Skeletal muscle satellite cell (primary cell): Measurements from ENCODE around the gene HMGN3.

Source experiments
- H3K27me3 ChIP-seq: 2 replicates; pipeline ENCODE4 v1.7.0; 2013; ENCODE audit warnings: low read length; ENCODE audit not compliant: control insufficient read depth, insufficient read depth
- H3K36me3 ChIP-seq: 2 replicates; pipeline ENCODE4 v1.7.0; 2013; ENCODE audit warnings: mild to moderate bottlenecking, control low read depth, low read length; ENCODE audit not compliant: insufficient read depth
- H3K4me1 ChIP-seq: 2 replicates; pipeline ENCODE4 v1.7.0; 2013; ENCODE audit warnings: low read length; ENCODE audit not compliant: control insufficient read depth, insufficient read depth
- H3K4me2 ChIP-seq: 2 replicates; pipeline ENCODE4 v1.7.0; 2013; ENCODE audit warnings: mild to moderate bottlenecking, low read length
- H3K4me3 ChIP-seq: 2 replicates; pipeline ENCODE4 v1.7.0; 2013; ENCODE audit warnings: low read length
- H3K9ac ChIP-seq: 2 replicates; pipeline ENCODE4 v1.7.0; 2013; ENCODE audit warnings: mild to moderate bottlenecking, low read depth, low read length, moderate library complexity
- H3K9me3 ChIP-seq: replicated peaks from 2 replicates; pipeline ENCODE4 v1.7.0; 2013; ENCODE audit warnings: mild to moderate bottlenecking, control low read depth, low read length

The HMGN3 gene

GRCh38 chr6:79202556-79202955 is 31.9 kb downstream of the HMGN3 start:
- no peak overlapping the region for H3K9ac ChIP-seq

GRCh38 chr6:79201983-79202382 is 32.5 kb downstream of the HMGN3 start:
- no peak overlapping the region for H3K4me2 ChIP-seq
- peaks cover 20% of the 10 kb centered on the region for H3K36me3 ChIP-seq
- no peak overlapping the region for H3K4me3 ChIP-seq
- no peaks in the 10 kb centered on the region for H3K9me3 ChIP-seq
- H3K27me3 ChIP-seq = no peaks in the 10 kb centered on the region
- H3K4me1 ChIP-seq = no peaks in the 10 kb centered on the region
- H3K9ac ChIP-seq = no peak overlapping the region

More at GRCh38 chr6:79202556-79202955, 31.9 kb downstream of the HMGN3 start:
- Histone ChIP-seq H3K9me3 (no peaks in the 10 kb centered on the region), H3K36me3 (peaks cover 20% of the 10 kb centered on the region), H3K27me3 (no peaks in the 10 kb centered on the region), H3K4me3 (no peak overlapping the region), H3K4me2 (no peak overlapping the region), H3K4me1 (no peaks in the 10 kb centered on the region)

GRCh38 chr6:79201143-79201542 is 33.3 kb downstream of the HMGN3 start:
- Histone ChIP-seq H3K4me2 (no peak overlapping the region), H3K4me3 (no peak overlapping the region), H3K27me3 (no peaks in the 10 kb centered on the region), H3K36me3 (peaks cover 17% of the 10 kb centered on the region), H3K9me3 (no peaks in the 10 kb centered on the region), H3K9ac (no peak overlapping the region), H3K4me1 (no peaks in the 10 kb centered on the region)

- H3K27me3 ChIP-seq = no peaks in the 10 kb centered on the region
- H3K4me2 ChIP-seq = no peak overlapping the region
Observed at GRCh38 chr6:79196912-79197311, 37.6 kb downstream of the HMGN3 start.

GRCh38 chr6:79193971-79194370 is 40.5 kb downstream of the HMGN3 start:
- Histone ChIP-seq H3K36me3 (no peaks in the 10 kb centered on the region), H3K9me3 (no peaks in the 10 kb centered on the region), H3K4me3 (no peak overlapping the region), H3K9ac (no peak overlapping the region), H3K4me2 (no peak overlapping the region), H3K27me3 (no peaks in the 10 kb centered on the region), H3K4me1 (no peaks in the 10 kb centered on the region)

More at GRCh38 chr6:79196912-79197311, 37.6 kb downstream of the HMGN3 start:
- no peaks in the 10 kb centered on the region for H3K9me3 ChIP-seq
- no peaks in the 10 kb centered on the region for H3K36me3 ChIP-seq
- no peak overlapping the region for H3K4me3 ChIP-seq
- H3K9ac ChIP-seq = no peak overlapping the region
- H3K4me1 ChIP-seq = no peaks in the 10 kb centered on the region

- H3K4me2 ChIP-seq = no peak overlapping the region
Observed at GRCh38 chr6:79189760-79190350, 44.6 kb downstream of the HMGN3 start.

GRCh38 chr6:79188885-79189480 is 45.5 kb downstream of the HMGN3 start:
- Histone ChIP-seq H3K9ac (no peak overlapping the region), H3K9me3 (no peaks in the 10 kb centered on the region), H3K27me3 (no peaks in the 10 kb centered on the region), H3K4me2 (no peak overlapping the region), H3K4me3 (no peak overlapping the region), H3K36me3 (no peaks in the 10 kb centered on the region), H3K4me1 (no peaks in the 10 kb centered on the region)

More at GRCh38 chr6:79189760-79190350, 44.6 kb downstream of the HMGN3 start:
- H3K36me3 ChIP-seq = no peaks in the 10 kb centered on the region
- no peak overlapping the region for H3K9ac ChIP-seq
- no peaks in the 10 kb centered on the region for H3K27me3 ChIP-seq
- no peak overlapping the region for H3K4me3 ChIP-seq
- no peaks in the 10 kb centered on the region for H3K4me1 ChIP-seq
- no peaks in the 10 kb centered on the region for H3K9me3 ChIP-seq

GRCh38 chr6:79188107-79188506 is 46.4 kb downstream of the HMGN3 start:
- no peaks in the 10 kb centered on the region for H3K4me1 ChIP-seq
- no peaks in the 10 kb centered on the region for H3K36me3 ChIP-seq
- no peaks in the 10 kb centered on the region for H3K27me3 ChIP-seq
- H3K4me2 ChIP-seq = no peak overlapping the region
- H3K4me3 ChIP-seq = no peak overlapping the region
- no peak overlapping the region for H3K9ac ChIP-seq
- no peaks in the 10 kb centered on the region for H3K9me3 ChIP-seq

- Histone ChIP-seq H3K4me3 (no peak overlapping the region), H3K27me3 (no peaks in the 10 kb centered on the region), H3K4me2 (no peak overlapping the region)
Observed at GRCh38 chr6:79186564-79186963, 47.9 kb downstream of the HMGN3 start.

GRCh38 chr6:79184641-79185040 is 49.8 kb downstream of the HMGN3 start:
- no peak overlapping the region for H3K9ac ChIP-seq
- no peaks in the 10 kb centered on the region for H3K27me3 ChIP-seq
- H3K9me3 ChIP-seq = no peaks in the 10 kb centered on the region
- H3K36me3 ChIP-seq = no peaks in the 10 kb centered on the region
- no peak overlapping the region for H3K4me3 ChIP-seq
- H3K4me2 ChIP-seq = no peak overlapping the region
- no peaks in the 10 kb centered on the region for H3K4me1 ChIP-seq

More at GRCh38 chr6:79186564-79186963, 47.9 kb downstream of the HMGN3 start:
- Histone ChIP-seq H3K36me3 (no peaks in the 10 kb centered on the region), H3K9ac (no peak overlapping the region), H3K4me1 (no peaks in the 10 kb centered on the region), H3K9me3 (no peaks in the 10 kb centered on the region)

- Histone ChIP-seq H3K27me3 (no peaks in the 10 kb centered on the region), H3K36me3 (no peaks in the 10 kb centered on the region), H3K4me3 (no peak overlapping the region), H3K4me2 (no peak overlapping the region), H3K9ac (no peak overlapping the region), H3K4me1 (no peaks in the 10 kb centered on the region), H3K9me3 (no peaks in the 10 kb centered on the region)
Observed at GRCh38 chr6:79184086-79184485, 50.4 kb downstream of the HMGN3 start.

GRCh38 chr6:79180052-79180451 is 54.4 kb downstream of the HMGN3 start:
- Histone ChIP-seq H3K4me2 (no peak overlapping the region), H3K9ac (no peak overlapping the region), H3K36me3 (no peaks in the 10 kb centered on the region), H3K4me3 (no peak overlapping the region), H3K9me3 (no peaks in the 10 kb centered on the region), H3K4me1 (no peaks in the 10 kb centered on the region), H3K27me3 (no peaks in the 10 kb centered on the region)
